ENCODE data around the gene RAPH1.

RAPH1 gene

DNA sequence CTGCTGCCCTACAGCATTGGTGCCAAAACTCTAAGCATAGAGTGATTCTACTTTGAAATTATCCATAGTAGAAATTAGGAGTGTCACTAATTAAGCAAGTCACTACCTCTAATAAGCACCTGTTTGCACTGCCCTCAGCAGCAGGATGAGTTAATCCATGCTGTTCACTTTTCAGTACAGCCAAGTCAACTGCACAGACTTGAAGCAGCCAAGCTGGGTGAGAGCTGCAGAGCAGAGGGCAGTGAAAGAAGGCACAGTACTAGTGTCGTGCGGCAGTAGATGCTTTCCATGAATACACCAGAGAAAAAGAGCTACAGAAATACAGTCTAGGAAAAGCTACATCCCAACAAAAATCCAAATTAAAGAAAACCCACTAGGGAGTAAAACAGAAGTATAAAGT, 98.6 kb downstream of the RAPH1 start:
- TF ChIP-seq TAF1 (IDR thresholded peaks at IDR 0.05; ENCODE audit: low read depth) (no peak), NFIC (IDR thresholded peaks at IDR 0.05) (no peak), TCF12 (IDR thresholded peaks at IDR 0.05; ENCODE audit: low read depth) (no peak), EP300 (IDR thresholded peaks at IDR 0.05; ENCODE audit: borderline replicate concordance) (no peak), CEBPB (IDR thresholded peaks at IDR 0.05) (no peak), ZBTB7A (IDR thresholded peaks at IDR 0.05; ENCODE audit: low read depth) (no peak)
- TF ChIP-seq, protein P1, sequence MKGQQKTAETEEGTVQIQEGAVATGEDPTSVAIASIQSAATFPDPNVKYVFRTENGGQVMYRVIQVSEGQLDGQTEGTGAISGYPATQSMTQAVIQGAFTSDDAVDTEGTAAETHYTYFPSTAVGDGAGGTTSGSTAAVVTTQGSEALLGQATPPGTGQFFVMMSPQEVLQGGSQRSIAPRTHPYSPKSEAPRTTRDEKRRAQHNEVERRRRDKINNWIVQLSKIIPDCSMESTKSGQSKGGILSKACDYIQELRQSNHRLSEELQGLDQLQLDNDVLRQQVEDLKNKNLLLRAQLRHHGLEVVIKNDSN (IDR thresholded peaks at IDR 0.05), result no peak

DNA sequence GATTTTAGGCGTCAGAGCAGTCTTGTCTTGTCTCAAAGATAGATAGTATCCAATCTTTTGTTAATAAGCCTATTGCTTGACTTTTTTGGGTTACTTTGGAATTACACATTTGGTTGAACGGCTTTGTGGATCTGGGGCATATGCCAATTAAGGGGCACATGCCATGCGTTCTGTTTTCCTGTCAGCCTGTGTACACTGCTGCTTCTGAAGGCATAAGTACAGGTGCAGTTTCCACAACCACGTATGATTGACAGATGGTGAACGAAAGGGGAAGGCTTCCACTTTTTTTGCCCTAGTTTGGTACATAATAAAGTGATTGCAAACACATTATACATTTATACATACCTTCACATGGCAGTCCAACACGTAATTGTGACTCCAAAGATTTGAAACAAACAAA, 102.3 kb downstream of the RAPH1 start:
- TF ChIP-seq EP300 (IDR thresholded peaks at IDR 0.05; ENCODE audit: borderline replicate concordance), result no peak
- no peak for TF ChIP-seq YY1 (IDR thresholded peaks at IDR 0.05; ENCODE audit: low read depth)
- TF ChIP-seq CEBPB (IDR thresholded peaks at IDR 0.05), result no peak
- no peak for TF ChIP-seq RAD21 (IDR thresholded peaks at IDR 0.05; ENCODE audit: low read depth)
- TF ChIP-seq ZBTB7A (IDR thresholded peaks at IDR 0.05; ENCODE audit: low read depth), result no peak
- TF ChIP-seq, protein P2, sequence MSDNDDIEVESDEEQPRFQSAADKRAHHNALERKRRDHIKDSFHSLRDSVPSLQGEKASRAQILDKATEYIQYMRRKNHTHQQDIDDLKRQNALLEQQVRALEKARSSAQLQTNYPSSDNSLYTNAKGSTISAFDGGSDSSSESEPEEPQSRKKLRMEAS (IDR thresholded peaks at IDR 0.05), result no peak
- no peak for TF ChIP-seq CREB1 (IDR thresholded peaks at IDR 0.05; ENCODE audit: low read depth)
- no peak for TF ChIP-seq TCF12 (IDR thresholded peaks at IDR 0.05; ENCODE audit: low read depth)
- no peak for TF ChIP-seq FOXM1 (IDR thresholded peaks at IDR 0.05; ENCODE audit: borderline replicate concordance, low read depth)

DNA sequence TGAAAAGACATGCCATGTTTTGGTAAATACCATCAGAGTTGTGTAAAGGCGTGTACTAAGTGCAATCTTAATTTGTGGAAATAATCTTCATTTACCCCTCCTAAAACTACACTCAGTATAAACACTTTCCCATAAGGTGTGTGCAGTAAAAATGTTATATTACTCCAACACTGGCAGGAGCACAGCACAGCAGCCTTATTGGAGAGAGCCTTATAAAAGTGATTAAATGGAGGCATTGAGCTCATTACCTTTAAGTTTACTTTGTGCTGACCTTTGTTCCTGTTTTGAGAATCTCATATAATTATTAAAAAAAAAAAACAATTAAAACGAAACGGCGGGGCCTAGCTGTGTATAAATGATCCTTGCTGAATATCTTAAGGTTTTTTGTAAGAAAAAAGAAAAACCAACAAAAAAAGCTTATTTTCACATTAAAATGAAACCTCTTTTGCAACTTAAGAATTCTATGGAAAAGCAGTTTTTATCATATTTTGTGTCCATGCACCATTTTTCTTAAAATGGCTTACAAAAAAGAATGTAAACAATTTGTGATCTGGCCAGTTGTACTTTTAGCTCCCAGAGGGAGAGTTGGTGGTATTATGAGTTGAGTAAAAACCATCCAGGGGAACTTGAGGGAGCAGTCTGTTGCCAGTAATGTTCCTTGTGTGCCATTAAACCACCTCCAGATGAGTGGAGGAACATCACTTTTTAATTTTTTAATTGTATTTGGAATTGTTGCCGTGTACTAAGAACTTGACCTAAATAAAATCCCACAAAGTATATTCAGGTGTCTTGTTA, 103.5 kb downstream of the RAPH1 start:
- TF ChIP-seq EGR1 (IDR thresholded peaks at IDR 0.05) (no peak), CREB1 (IDR thresholded peaks at IDR 0.05; ENCODE audit: low read depth) (no peak), RAD21 (IDR thresholded peaks at IDR 0.05; ENCODE audit: low read depth) (no peak), TAF1 (IDR thresholded peaks at IDR 0.05; ENCODE audit: low read depth) (no peak), CEBPB (IDR thresholded peaks at IDR 0.05) (no peak), TCF12 (IDR thresholded peaks at IDR 0.05; ENCODE audit: low read depth) (no peak), FOXM1 (IDR thresholded peaks at IDR 0.05; ENCODE audit: borderline replicate concordance, low read depth) (no peak), YY1 (IDR thresholded peaks at IDR 0.05; ENCODE audit: low read depth) (no peak), EP300 (IDR thresholded peaks at IDR 0.05; ENCODE audit: borderline replicate concordance) (no peak), ZBTB7A (IDR thresholded peaks at IDR 0.05; ENCODE audit: low read depth) (no peak), TEAD4 (IDR thresholded peaks at IDR 0.05) (no peak), NFIC (IDR thresholded peaks at IDR 0.05) (no peak)
- TF ChIP-seq, protein P3, sequence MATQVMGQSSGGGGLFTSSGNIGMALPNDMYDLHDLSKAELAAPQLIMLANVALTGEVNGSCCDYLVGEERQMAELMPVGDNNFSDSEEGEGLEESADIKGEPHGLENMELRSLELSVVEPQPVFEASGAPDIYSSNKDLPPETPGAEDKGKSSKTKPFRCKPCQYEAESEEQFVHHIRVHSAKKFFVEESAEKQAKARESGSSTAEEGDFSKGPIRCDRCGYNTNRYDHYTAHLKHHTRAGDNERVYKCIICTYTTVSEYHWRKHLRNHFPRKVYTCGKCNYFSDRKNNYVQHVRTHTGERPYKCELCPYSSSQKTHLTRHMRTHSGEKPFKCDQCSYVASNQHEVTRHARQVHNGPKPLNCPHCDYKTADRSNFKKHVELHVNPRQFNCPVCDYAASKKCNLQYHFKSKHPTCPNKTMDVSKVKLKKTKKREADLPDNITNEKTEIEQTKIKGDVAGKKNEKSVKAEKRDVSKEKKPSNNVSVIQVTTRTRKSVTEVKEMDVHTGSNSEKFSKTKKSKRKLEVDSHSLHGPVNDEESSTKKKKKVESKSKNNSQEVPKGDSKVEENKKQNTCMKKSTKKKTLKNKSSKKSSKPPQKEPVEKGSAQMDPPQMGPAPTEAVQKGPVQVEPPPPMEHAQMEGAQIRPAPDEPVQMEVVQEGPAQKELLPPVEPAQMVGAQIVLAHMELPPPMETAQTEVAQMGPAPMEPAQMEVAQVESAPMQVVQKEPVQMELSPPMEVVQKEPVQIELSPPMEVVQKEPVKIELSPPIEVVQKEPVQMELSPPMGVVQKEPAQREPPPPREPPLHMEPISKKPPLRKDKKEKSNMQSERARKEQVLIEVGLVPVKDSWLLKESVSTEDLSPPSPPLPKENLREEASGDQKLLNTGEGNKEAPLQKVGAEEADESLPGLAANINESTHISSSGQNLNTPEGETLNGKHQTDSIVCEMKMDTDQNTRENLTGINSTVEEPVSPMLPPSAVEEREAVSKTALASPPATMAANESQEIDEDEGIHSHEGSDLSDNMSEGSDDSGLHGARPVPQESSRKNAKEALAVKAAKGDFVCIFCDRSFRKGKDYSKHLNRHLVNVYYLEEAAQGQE (IDR thresholded peaks at IDR 0.05; ENCODE audit: low read depth), result no peak
- TF ChIP-seq, protein P1 (IDR thresholded peaks at IDR 0.05), result no peak
- TF ChIP-seq, protein P2 (IDR thresholded peaks at IDR 0.05), result no peak

DNA sequence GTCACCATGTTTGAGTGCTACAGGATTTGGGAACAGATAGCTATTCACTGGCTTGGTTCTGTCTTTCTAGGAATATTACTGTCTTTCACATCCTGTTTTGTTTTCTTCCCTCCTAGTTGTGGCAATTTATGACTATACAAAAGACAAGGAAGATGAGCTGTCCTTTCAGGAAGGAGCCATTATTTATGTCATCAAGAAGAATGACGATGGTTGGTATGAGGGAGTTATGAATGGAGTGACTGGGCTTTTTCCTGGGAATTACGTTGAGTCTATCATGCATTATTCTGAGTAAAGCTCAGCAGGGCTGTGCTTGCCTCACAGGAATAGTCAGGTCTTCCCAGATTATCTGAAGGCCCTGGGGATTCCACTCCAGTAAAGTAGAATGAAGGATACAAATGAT, 108.0 kb downstream of the RAPH1 start:
- TF ChIP-seq TAF1 (IDR thresholded peaks at IDR 0.05; ENCODE audit: low read depth) (no peak), ZBTB7A (IDR thresholded peaks at IDR 0.05; ENCODE audit: low read depth) (no peak), CREB1 (IDR thresholded peaks at IDR 0.05; ENCODE audit: low read depth) (no peak), NFIC (IDR thresholded peaks at IDR 0.05) (no peak), TCF12 (IDR thresholded peaks at IDR 0.05; ENCODE audit: low read depth) (no peak), FOXM1 (IDR thresholded peaks at IDR 0.05; ENCODE audit: borderline replicate concordance, low read depth) (no peak), RAD21 (IDR thresholded peaks at IDR 0.05; ENCODE audit: low read depth) (no peak), CEBPB (IDR thresholded peaks at IDR 0.05) (no peak), EGR1 (IDR thresholded peaks at IDR 0.05) (no peak), TEAD4 (IDR thresholded peaks at IDR 0.05) (no peak), EP300 (IDR thresholded peaks at IDR 0.05; ENCODE audit: borderline replicate concordance) (no peak), YY1 (IDR thresholded peaks at IDR 0.05; ENCODE audit: low read depth) (no peak)
- TF ChIP-seq, protein P1 (IDR thresholded peaks at IDR 0.05), result no peak
- TF ChIP-seq, protein P2 (IDR thresholded peaks at IDR 0.05), result no peak
- TF ChIP-seq, protein P3 (IDR thresholded peaks at IDR 0.05; ENCODE audit: low read depth), result no peak

DNA sequence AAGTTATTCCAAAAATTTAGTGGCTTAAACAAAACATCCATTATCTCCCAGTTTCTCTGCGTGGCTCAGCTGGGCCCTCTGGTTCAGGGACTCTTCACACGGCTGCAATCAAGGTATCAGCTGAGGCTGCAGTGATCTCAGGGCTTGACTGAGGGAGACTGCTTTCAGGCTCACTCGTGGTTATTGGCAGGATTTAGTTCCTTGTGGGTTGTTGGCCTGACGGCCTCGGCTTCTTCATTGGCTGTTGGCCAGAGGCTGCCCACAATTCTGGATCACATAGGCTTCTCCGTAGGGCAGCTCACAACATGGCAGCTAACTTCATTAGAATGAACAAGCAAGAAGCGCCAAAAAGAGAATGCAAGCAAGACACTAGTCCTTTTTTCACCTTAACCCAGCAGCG, 116.8 kb downstream of the RAPH1 start:
- TF ChIP-seq EP300 (IDR thresholded peaks at IDR 0.05; ENCODE audit: borderline replicate concordance) (no peak), TCF12 (IDR thresholded peaks at IDR 0.05; ENCODE audit: low read depth) (no peak), EGR1 (IDR thresholded peaks at IDR 0.05) (no peak), TAF1 (IDR thresholded peaks at IDR 0.05; ENCODE audit: low read depth) (no peak), TEAD4 (IDR thresholded peaks at IDR 0.05) (no peak)
- TF ChIP-seq, protein P1 (IDR thresholded peaks at IDR 0.05), result no peak
- TF ChIP-seq, protein P2 (IDR thresholded peaks at IDR 0.05), result no peak

Data from Ishikawa (cell line).